IMR-90 (cell line): ENCODE results near the gene SP140. TPM values are rescaled to one million over a fixed set of nuclear protein-coding genes. Genes with fewer than 3 reads are reported as not detected.

Experiments
- ATAC-seq: fragments of 200-7000 bp; cut with Tn5 transposase; 2 replicates; pipeline ENCODE4 v1.9.1; 2020; ENCODE audit warnings: low read depth, mild to moderate bottlenecking, moderate library complexity
- BruUV-seq: library from RNA; stranded (reverse); fragments of 400-500 nt; replicated peaks from 2 replicates; lab custom pipeline; 2021; lab: Mats Ljungman, UMichigan
- CTCF ChIA-PET: fragments of 300-600 bp; formaldehyde crosslinking; extraction: SDS; loops from one replicate; lab custom pipeline; 2021; ENCODE audit warnings: antibody characterized with exemption; lab: Yijun Ruan, JAX
- POLR2A ChIA-PET: fragments of 300-600 bp; sonication (Branson Sonifier 250); formaldehyde crosslinking; loops from one replicate; lab custom pipeline; 2022; ENCODE audit warnings: antibody characterized with exemption; ENCODE audit not compliant: unreplicated experiment; lab: Charles Lee
- DNase-seq: peaks from one replicate; pipeline ENCODE4 v3.0.0; 2013
- H2AFZ ChIP-seq: replicated peaks from 2 replicates; pipeline ENCODE3; 2013; ENCODE audit warnings: low read length, mild to moderate bottlenecking; ENCODE audit not compliant: poor library complexity
- H2AK5ac ChIP-seq: 2 replicates; pipeline ENCODE4 v1.6.1; 2013; ENCODE audit warnings: low read depth, low read length, inconsistent platforms
- H2AK9ac ChIP-seq: replicated peaks from 2 replicates; pipeline ENCODE3; 2013; ENCODE audit warnings: mild to moderate bottlenecking, low read depth, low read length, moderate library complexity; ENCODE audit not compliant: poor library complexity
- H2BK120ac ChIP-seq: 2 replicates; pipeline ENCODE4 v1.6.1; 2013; ENCODE audit warnings: low read depth, low read length, inconsistent platforms
- H2BK15ac ChIP-seq: 3 replicates; pipeline ENCODE4 v1.6.1; 2013; ENCODE audit warnings: low read depth, low read length, inconsistent platforms
- H2BK20ac ChIP-seq: 2 replicates; pipeline ENCODE4 v1.6.1; 2013; ENCODE audit warnings: low read depth, mild to moderate bottlenecking, inconsistent platforms, low read length, moderate library complexity
- H2BK5ac ChIP-seq: 2 replicates; pipeline ENCODE4 v1.6.1; 2013; ENCODE audit warnings: mild to moderate bottlenecking, low read depth, low read length, inconsistent platforms; ENCODE audit not compliant: poor library complexity, severe bottlenecking
- H3K14ac ChIP-seq: replicated peaks from 2 replicates; pipeline ENCODE4 v1.6.1; 2013; ENCODE audit warnings: low read depth, low read length, inconsistent platforms
- H3K18ac ChIP-seq: 2 replicates; pipeline ENCODE4 v1.6.1; 2013; ENCODE audit warnings: low read depth, low read length, control low read depth
- H3K23ac ChIP-seq: 2 replicates; pipeline ENCODE4 v1.6.1; 2013; ENCODE audit warnings: low read depth, low read length, inconsistent platforms
- H3K27ac ChIP-seq: 2 replicates; pipeline ENCODE4 v1.5.1; 2013; ENCODE audit warnings: mild to moderate bottlenecking, control low read depth, low read length; ENCODE audit not compliant: insufficient read depth
- H3K27me3 ChIP-seq: 2 replicates; pipeline ENCODE4 v1.6.1; 2013; ENCODE audit warnings: low read length; ENCODE audit not compliant: control insufficient read depth, insufficient read depth
- H3K36me3 ChIP-seq: 2 replicates; pipeline ENCODE4 v1.6.1; 2013; ENCODE audit warnings: low read length, mixed read lengths; ENCODE audit not compliant: control insufficient read depth, insufficient read depth
- H3K4ac ChIP-seq: 2 replicates; pipeline ENCODE4 v1.6.1; 2013; ENCODE audit warnings: low read depth, low read length, inconsistent platforms
- H3K4me1 ChIP-seq: 2 replicates; pipeline ENCODE4 v1.6.1; 2013; ENCODE audit warnings: low read length, mixed read lengths; ENCODE audit not compliant: control insufficient read depth, insufficient read depth
- H3K4me2 ChIP-seq: 2 replicates; pipeline ENCODE4 v1.6.1; 2013; ENCODE audit warnings: low read depth, mild to moderate bottlenecking, control low read depth, low read length, moderate library complexity
- H3K4me3 ChIP-seq: 2 replicates; pipeline ENCODE4 v1.5.1; 2013; ENCODE audit warnings: low read depth, mild to moderate bottlenecking, control low read depth, low read length, moderate library complexity; ENCODE audit not compliant: insufficient read depth
- H3K56ac ChIP-seq: 2 replicates; pipeline ENCODE4 v1.6.1; 2013; ENCODE audit warnings: low read length, inconsistent platforms; ENCODE audit not compliant: insufficient read depth; ENCODE audit errors: extremely low read depth
- H3K79me1 ChIP-seq, 2 experiments: 2 replicates each; pipeline ENCODE4 v1.6.1; 2013; ENCODE audit warnings: low read length in 2 of 2, inconsistent platforms in 1 of 2, low read depth in 1 of 2
- H3K9ac ChIP-seq: 2 replicates; pipeline ENCODE4 v1.6.1; 2013; ENCODE audit warnings: low read depth, low read length, control low read depth
- H3K9me1 ChIP-seq: 2 replicates; pipeline ENCODE4 v1.6.1; 2013; ENCODE audit warnings: low read length, inconsistent platforms; ENCODE audit not compliant: insufficient read depth
- H3K9me3 ChIP-seq: 2 replicates; pipeline ENCODE4 v1.6.1; 2013; ENCODE audit warnings: low read length; ENCODE audit not compliant: control insufficient read depth, insufficient read depth
- H4K20me1 ChIP-seq: 2 replicates; pipeline ENCODE4 v1.6.1; 2013; ENCODE audit warnings: low read length, inconsistent platforms; ENCODE audit not compliant: insufficient read depth
- H4K5ac ChIP-seq: 2 replicates; pipeline ENCODE4 v1.6.1; 2013; ENCODE audit warnings: mild to moderate bottlenecking, low read depth, low read length, control low read depth
- H4K8ac ChIP-seq, 2 experiments: 2 replicates each; pipeline ENCODE4 v1.6.1; 2013; ENCODE audit warnings: low read depth in 2 of 2, low read length in 2 of 2, control low read depth in 1 of 2, inconsistent platforms in 1 of 2
- H4K91ac ChIP-seq: 2 replicates; pipeline ENCODE4 v1.6.1; 2013; ENCODE audit warnings: low read depth, low read length, inconsistent platforms; ENCODE audit not compliant: insufficient read depth
- BHLHE40 ChIP-seq: fragments of 150-350 bp; IDR thresholded peaks from 2 replicates; pipeline ENCODE4 v1.6.1; 2016; ENCODE audit warnings: mild to moderate bottlenecking, low read depth, low read length
- CTCF ChIP-seq: conservative IDR thresholded peaks from 2 replicates; pipeline ENCODE4 v1.5.1; 2012; ENCODE audit warnings: mild to moderate bottlenecking, low read depth, low read length, improper control_type of control experiment
- MXI1 ChIP-seq: IDR thresholded peaks from 2 replicates; pipeline ENCODE4 v1.6.1; 2012; ENCODE audit warnings: low read depth, mild to moderate bottlenecking, low read length, moderate library complexity, borderline replicate concordance
- RFX5 ChIP-seq: IDR thresholded peaks from 2 replicates; pipeline ENCODE4 v1.8.0; 2012; ENCODE audit warnings: low read depth, mild to moderate bottlenecking, low read length, moderate library complexity
- WGBS, 2 experiments: methylation state at CpG; one replicate each; pipeline versions ENCODE4 v1.1.5 to v1.1.7; 2013; ENCODE audit warnings: missing lambda C conversion rate in 2 of 2; ENCODE audit not compliant: insufficient read length in 1 of 2; ENCODE audit errors: extremely low coverage in 2 of 2; 5-methylcytosine and 5-hydroxymethylcytosine counted together
- dilution Hi-C: fragments of 300-500 bp; cut with HindIII; formaldehyde crosslinking; loops from one replicate; pipeline ENCODE4 v1.14.3; 2018; ENCODE audit warnings: low sequenced_read_pairs; ENCODE audit not compliant: unreplicated experiment
- in situ Hi-C: fragments of 300-500 bp; cut with MboI; formaldehyde crosslinking; loops from 3 replicates; pipeline ENCODE4 v1.14.3; 2019; ENCODE audit warnings: low sequenced_read_pairs, inconsistent platforms, mixed read lengths
- intact Hi-C: fragments of 100-400 bp; cut with micrococcal nuclease; formaldehyde crosslinking; loops from 2 replicates; pipeline ENCODE4 v1.10.0; 2022
- polyA plus RNA-seq, 3 experiments: library from polyadenylated mRNA; depleted of rRNA; stranded (reverse); fragments of >200 nt; gene quantifications; 2 replicates each; pipeline ENCODE4 v1.2.3, GENCODE V29; 2012; ENCODE audit warnings: low replicate concordance in 1 of 3
- total RNA-seq: library from RNA; depleted of rRNA; stranded (reverse); fragments of >200 nt; gene quantifications from 2 replicates; pipeline ENCODE4 v1.2.3, GENCODE V29; 2012

SP140 gene
- total and polyA plus RNA-seq, 2 of the 4 experiments (the other 2 are of a cell fraction) = 1.4 TPM

- ATAC-seq (no peak), DNase-seq (no peak)
- CTCF ChIA-PET = no interaction called here
- H4K91ac ChIP-seq = no peak overlapping the region
- no peak overlapping the region for H2BK20ac ChIP-seq
- no peak overlapping the region for H2BK5ac ChIP-seq
- H2AFZ ChIP-seq = no peak overlapping the region
- peaks cover 2% of the 10 kb centered on the region for H3K36me3 ChIP-seq
- no peaks in the 10 kb centered on the region for H3K9me3 ChIP-seq
- no peak overlapping the region for H4K8ac ChIP-seq
- peaks cover 19 to 25% of the 10 kb centered on the region in 2 experiments for H3K79me1 ChIP-seq
- H2AK9ac ChIP-seq = no peak overlapping the region
- no peaks in the 10 kb centered on the region for H4K20me1 ChIP-seq
- intact Hi-C loops (loop anchor here (5.0 kb wide), 1 partner anchor 113 kb away; the partner anchor contains the start of gene SP110), dilution Hi-C loops (no loop called here), in situ Hi-C loops (no loop called here)
- no peak overlapping the region for H3K18ac ChIP-seq
- no peak overlapping the region for H4K5ac ChIP-seq
- H3K4me1 ChIP-seq = peaks cover 6% of the 10 kb centered on the region
- no peak overlapping the region for H3K4me3 ChIP-seq
- no CpG with 5 or more reads among the region's 7 CpGs for WGBS, 2 experiments
- H3K14ac ChIP-seq = no peak overlapping the region
- no peak overlapping the region for H2BK120ac ChIP-seq
- no peak overlapping the region for H2BK15ac ChIP-seq
- no peak overlapping the region for H3K9ac ChIP-seq
- BruUV-seq = no TSS peak
- POLR2A ChIA-PET = no interaction called here
- no peak overlapping the region for H3K56ac ChIP-seq
- no peak overlapping the region for H3K27ac ChIP-seq
- H3K4ac ChIP-seq = no peak overlapping the region
- no peaks in the 10 kb centered on the region for H3K27me3 ChIP-seq
- no peak overlapping the region for H3K23ac ChIP-seq
- no peak for TF ChIP-seq MXI1
- no peak for TF ChIP-seq RFX5
- no peak for TF ChIP-seq BHLHE40
- TF ChIP-seq CTCF = no peak
- no peaks in the 10 kb centered on the region for H3K9me1 ChIP-seq
- no peak overlapping the region for H3K4me2 ChIP-seq
- H2AK5ac ChIP-seq = no peak overlapping the region
Observed at GRCh38 chr2:230329946-230330605, 104.5 kb downstream of the SP140 start.
